Measurements from ENCODE around the gene TMEM134. TPM values are rescaled to one million over a fixed set of nuclear protein-coding genes. Genes with fewer than 3 reads are reported as not detected.
A peak's percentile ranks its signal among the peaks of the same experiment; 100 is the strongest.

Gene TMEM134
- total and polyA plus RNA-seq, 9 of the 15 experiments (the other 6 are each of a cell fraction or from before 2014, with no cell fraction given): 0.63 to 48.4 (median 10.7) TPM

GRCh38 chr11:67431346-67432249 lies 37.5 kb downstream of the TMEM134 start:
- Histone ChIP-seq H3K36me3 (ENCODE audit: control insufficient read depth, insufficient read depth, low read length) (peaks cover 70% of the 10 kb centered on the region; the same call in 2 of the 3 replicates), H3K9ac (ENCODE audit: insufficient read depth in 1 of 2, low read depth in 2 of 2, low read length in 2 of 2) (peak overlapping the region in 1 of 2 experiments; percentile 48; a peak in 1 of 4 replicates), H3K27me3 (ENCODE audit: control insufficient read depth in 2 of 2, insufficient read depth in 2 of 2, low read length in 2 of 2) (no peaks in the 10 kb centered on the region), H4K20me1 (replicated peaks; ENCODE audit: control insufficient read depth, insufficient read depth, low read length) (no peaks in the 10 kb centered on the region), H2AFZ (ENCODE audit: low read depth, low read length) (no peak overlapping the region), H3K9me3 (replicated peaks; ENCODE audit: control insufficient read depth, insufficient read depth, low read depth, low read length) (no peaks in the 10 kb centered on the region), H3K27ac (ENCODE audit: extremely low read depth, low read depth, low read length) (no peak overlapping the region), H3K4me3 (no peak overlapping the region), H3K79me2 (ENCODE audit: control insufficient read depth, insufficient read depth, low read length) (peaks cover 25% of the 10 kb centered on the region), H3K4me2 (ENCODE audit: insufficient read depth, low read length) (no peak overlapping the region), H3K9me1 (ENCODE audit: control insufficient read depth, insufficient read depth, low read length) (peaks cover 7% of the 10 kb centered on the region), H3K4me1 (replicated peaks in 1 of 2; ENCODE audit: control insufficient read depth in 2 of 2, insufficient read depth in 2 of 2, low read length in 2 of 2) (peaks cover 22 to 62% of the 10 kb centered on the region in 2 experiments)
- no TSS peak for BruUV-seq (replicated peaks)
- in situ Hi-C loops (cut with MboI) (no loop called here), intact Hi-C loops (cut with micrococcal nuclease) (no loop called here)
- DNase-seq (ENCODE audit: extremely low read depth in 1 of 4, low spot score in 3 of 4) (no peak), ATAC-seq (no peak), FAIRE-seq (no peak)
- ChIA-PET POLR2A (interaction anchor here (1.1 to 3.6 kb wide), 2 partner anchors 6 to 10 kb away, joined by 3 to 21 read pairs; partner anchors contain the start of gene PTPRCAP), CTCF (ENCODE audit: low intra/inter-chr PET ratio) (no interaction called here)
- TF ChIP-seq POLR2G (IDR thresholded peaks at IDR 0.05; ENCODE audit: low read depth, low read length) (0 out of 2 replicates have a peak, but pooled peaks have one; percentile 31), PHB2 (IDR thresholded peaks at IDR 0.05; ENCODE audit: low read depth) (no peak), NCOA4 (IDR thresholded peaks at IDR 0.05; ENCODE audit: partially characterized antibody) (no peak), POLR2B (IDR thresholded peaks at IDR 0.05; ENCODE audit: low read depth, partially characterized antibody) (no peak), TEAD1 (CRISPR knock-in tag; IDR thresholded peaks at IDR 0.05) (no peak), RBM39 (optimal IDR thresholded peaks at IDR 0.05; ENCODE audit: low read depth, low read length) (no peak), MEF2A (IDR thresholded peaks at IDR 0.05; ENCODE audit: control insufficient read depth, low read depth, low read length) (no peak), RBFOX2 (IDR thresholded peaks at IDR 0.05; ENCODE audit: low read depth, low read length) (peak; percentile 9; the same call in 1 of the 2 replicates), NR3C1 (CRISPR knock-in tag; IDR thresholded peaks at IDR 0.05) (no peak), ZKSCAN8 (CRISPR knock-in tag; IDR thresholded peaks at IDR 0.05) (no peak), ZNF354B (CRISPR knock-in tag; IDR thresholded peaks at IDR 0.05) (no peak), PURB (CRISPR knock-in tag; IDR thresholded peaks at IDR 0.05; ENCODE audit: low read depth) (no peak), ZNF561 (CRISPR knock-in tag; conservative IDR thresholded peaks at IDR 0.05) (no peak)
- WGBS (ENCODE audit: insufficient coverage, low coverage, missing lambda C conversion rate): 93% methylated on average over 22 of the region's 24 CpGs

All from K562 (cell line).